Measurements from ENCODE around the gene MICAL3.

The MICAL3 gene

GRCh38 chr22:17891481-17892167 lies 132.7 kb downstream of the MICAL3 start:
- TF ChIP-seq EZH2phosphoT487 (IDR thresholded peaks at IDR 0.05; ENCODE audit: low read length): no peak
- TF ChIP-seq, protein P1, sequence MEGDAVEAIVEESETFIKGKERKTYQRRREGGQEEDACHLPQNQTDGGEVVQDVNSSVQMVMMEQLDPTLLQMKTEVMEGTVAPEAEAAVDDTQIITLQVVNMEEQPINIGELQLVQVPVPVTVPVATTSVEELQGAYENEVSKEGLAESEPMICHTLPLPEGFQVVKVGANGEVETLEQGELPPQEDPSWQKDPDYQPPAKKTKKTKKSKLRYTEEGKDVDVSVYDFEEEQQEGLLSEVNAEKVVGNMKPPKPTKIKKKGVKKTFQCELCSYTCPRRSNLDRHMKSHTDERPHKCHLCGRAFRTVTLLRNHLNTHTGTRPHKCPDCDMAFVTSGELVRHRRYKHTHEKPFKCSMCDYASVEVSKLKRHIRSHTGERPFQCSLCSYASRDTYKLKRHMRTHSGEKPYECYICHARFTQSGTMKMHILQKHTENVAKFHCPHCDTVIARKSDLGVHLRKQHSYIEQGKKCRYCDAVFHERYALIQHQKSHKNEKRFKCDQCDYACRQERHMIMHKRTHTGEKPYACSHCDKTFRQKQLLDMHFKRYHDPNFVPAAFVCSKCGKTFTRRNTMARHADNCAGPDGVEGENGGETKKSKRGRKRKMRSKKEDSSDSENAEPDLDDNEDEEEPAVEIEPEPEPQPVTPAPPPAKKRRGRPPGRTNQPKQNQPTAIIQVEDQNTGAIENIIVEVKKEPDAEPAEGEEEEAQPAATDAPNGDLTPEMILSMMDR (IDR thresholded peaks at IDR 0.05; ENCODE audit: low read length): peak; percentile 22
- no peaks in the 10 kb centered on the region for H4K20me1 ChIP-seq (ENCODE audit: insufficient read depth, low read length)
- H3F3A ChIP-seq (ENCODE audit: insufficient read depth, low read length): no peaks in the 10 kb centered on the region
- H3K9me2 ChIP-seq (replicated peaks; ENCODE audit: insufficient read depth, low read length): no peaks in the 10 kb centered on the region
- no peak overlapping the region for H3K4me2 ChIP-seq (ENCODE audit: low read depth, low read length)
- H3K27ac ChIP-seq (ENCODE audit: low read length): no peak overlapping the region
- H3K36me3 ChIP-seq (replicated peaks; ENCODE audit: insufficient read depth, low read length): no peaks in the 10 kb centered on the region
- no peaks in the 10 kb centered on the region for H3K27me3 ChIP-seq (replicated peaks; ENCODE audit: insufficient read depth, low read length)
- H3K4me3 ChIP-seq (ENCODE audit: low read length): no peak overlapping the region
- H3K79me2 ChIP-seq (ENCODE audit: low read length): no peaks in the 10 kb centered on the region
- no peak overlapping the region for H3K9ac ChIP-seq (ENCODE audit: low read length)
- DNase-seq: no peak
- no peaks in the 10 kb centered on the region for H3K9me3 ChIP-seq (replicated peaks; ENCODE audit: insufficient read depth, low read length)
- no peaks in the 10 kb centered on the region for H3K4me1 ChIP-seq (ENCODE audit: low read length)
- no peak overlapping the region for H2AFZ ChIP-seq (ENCODE audit: low read length)

- H3K79me2 ChIP-seq (ENCODE audit: low read length): no peaks in the 10 kb centered on the region
- H3K9me3 ChIP-seq (replicated peaks; ENCODE audit: insufficient read depth, low read length): no peaks in the 10 kb centered on the region
- no peak overlapping the region for H3K4me3 ChIP-seq (ENCODE audit: low read length)
- no peaks in the 10 kb centered on the region for H3K9me2 ChIP-seq (replicated peaks; ENCODE audit: insufficient read depth, low read length)
- no peak for TF ChIP-seq EZH2 (optimal IDR thresholded peaks at IDR 0.05; ENCODE audit: low read depth, low read length)
- TF ChIP-seq EZH2phosphoT487 (IDR thresholded peaks at IDR 0.05; ENCODE audit: low read length): no peak
- TF ChIP-seq, protein P1 (IDR thresholded peaks at IDR 0.05; ENCODE audit: low read length): no peak
- no peaks in the 10 kb centered on the region for H3K4me1 ChIP-seq (ENCODE audit: low read length)
- H2AFZ ChIP-seq (ENCODE audit: low read length): no peak overlapping the region
- H3K9ac ChIP-seq (ENCODE audit: low read length): no peak overlapping the region
- H3F3A ChIP-seq (ENCODE audit: insufficient read depth, low read length): no peaks in the 10 kb centered on the region
- no peak overlapping the region for H3K4me2 ChIP-seq (ENCODE audit: low read depth, low read length)
- no peaks in the 10 kb centered on the region for H3K27me3 ChIP-seq (replicated peaks; ENCODE audit: insufficient read depth, low read length)
- H4K20me1 ChIP-seq (ENCODE audit: insufficient read depth, low read length): no peaks in the 10 kb centered on the region
- no peak for DNase-seq
- no peaks in the 10 kb centered on the region for H3K36me3 ChIP-seq (replicated peaks; ENCODE audit: insufficient read depth, low read length)
- H3K27ac ChIP-seq (ENCODE audit: low read length): no peak overlapping the region
Observed at GRCh38 chr22:17890892-17891291, 133.5 kb downstream of the MICAL3 start.

DNA sequence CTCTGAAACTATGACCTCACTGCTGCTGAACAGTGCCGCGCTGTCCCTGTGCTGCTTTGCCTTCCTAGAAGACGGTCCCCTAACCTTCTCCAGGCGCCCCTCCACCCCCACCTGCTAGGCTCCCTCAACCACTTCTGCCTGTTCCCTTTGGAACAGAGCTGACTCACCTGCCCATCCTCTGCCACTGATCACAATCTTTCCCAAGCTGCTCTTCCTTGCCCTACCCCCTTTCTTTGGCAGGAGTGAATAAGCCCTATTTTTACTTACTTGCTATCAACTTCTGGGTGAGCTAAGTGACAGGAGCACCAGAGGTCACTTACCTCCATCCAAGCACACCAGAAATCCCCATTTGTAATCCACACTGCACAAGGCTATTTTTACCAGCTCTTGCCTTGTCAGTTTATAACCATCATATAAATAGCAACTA lies 134.1 kb downstream of the MICAL3 start:
- DNase-seq: no peak
- H3K27me3 ChIP-seq (replicated peaks; ENCODE audit: insufficient read depth, low read length): no peaks in the 10 kb centered on the region
- H3K9me2 ChIP-seq (replicated peaks; ENCODE audit: insufficient read depth, low read length): no peaks in the 10 kb centered on the region
- H3K9ac ChIP-seq (ENCODE audit: low read length): no peak overlapping the region
- no peak overlapping the region for H3K4me2 ChIP-seq (ENCODE audit: low read depth, low read length)
- no peak for TF ChIP-seq EZH2phosphoT487 (IDR thresholded peaks at IDR 0.05; ENCODE audit: low read length)
- TF ChIP-seq EZH2 (optimal IDR thresholded peaks at IDR 0.05; ENCODE audit: low read depth, low read length): no peak
- TF ChIP-seq, protein P1 (IDR thresholded peaks at IDR 0.05; ENCODE audit: low read length): no peak
- no peaks in the 10 kb centered on the region for H4K20me1 ChIP-seq (ENCODE audit: insufficient read depth, low read length)
- H3F3A ChIP-seq (ENCODE audit: insufficient read depth, low read length): no peaks in the 10 kb centered on the region
- H3K79me2 ChIP-seq (ENCODE audit: low read length): no peaks in the 10 kb centered on the region
- no peaks in the 10 kb centered on the region for H3K36me3 ChIP-seq (replicated peaks; ENCODE audit: insufficient read depth, low read length)
- H3K9me3 ChIP-seq (replicated peaks; ENCODE audit: insufficient read depth, low read length): no peaks in the 10 kb centered on the region
- H3K4me1 ChIP-seq (ENCODE audit: low read length): no peaks in the 10 kb centered on the region
- no peak overlapping the region for H2AFZ ChIP-seq (ENCODE audit: low read length)
- no peak overlapping the region for H3K4me3 ChIP-seq (ENCODE audit: low read length)
- H3K27ac ChIP-seq (ENCODE audit: low read length): no peak overlapping the region

Data from MM.1S (cell line).